ENCODE data around the gene CYP26A1. TPM values are rescaled to one million over a fixed set of nuclear protein-coding genes. Genes with fewer than 3 reads are reported as not detected.
"Not testable (repeated sequence)": the region's sequence is repeated elsewhere in the genome, so short reads cannot be mapped to it uniquely, and the experiment has no call there.

CYP26A1 gene
- total RNA-seq, 1 donor from 2014 or later, result not detected

GRCh38 chr10:93090619-93091018 lies 16.9 kb downstream of the CYP26A1 start:
- no peak overlapping the region for H3K27ac Mint-ChIP-seq
- no peaks in the 10 kb centered on the region for H3K9me3 Mint-ChIP-seq
- H3K4me1 Mint-ChIP-seq (ENCODE audit: low read depth), result no peaks in the 10 kb centered on the region
- peaks cover 8% of the 10 kb centered on the region for H3K27me3 Mint-ChIP-seq (ENCODE audit: insufficient read depth)
- intact Hi-C loops (cut with micrococcal nuclease), result no loop called here
- DNase-seq (ENCODE audit: low spot score), result no peak
- no peak overlapping the region for H3K4me3 Mint-ChIP-seq
- no peaks in the 10 kb centered on the region for H3K36me3 Mint-ChIP-seq (ENCODE audit: low read depth)

- Mint-ChIP-seq H3K27ac (no peak overlapping the region), H3K36me3 (ENCODE audit: low read depth) (no peaks in the 10 kb centered on the region), H3K27me3 (ENCODE audit: insufficient read depth) (peaks cover 8% of the 10 kb centered on the region), H3K4me3 (no peak overlapping the region), H3K4me1 (ENCODE audit: low read depth) (no peaks in the 10 kb centered on the region), H3K9me3 (no peaks in the 10 kb centered on the region)
- DNase-seq (ENCODE audit: low spot score), result no peak
- intact Hi-C loops (cut with micrococcal nuclease), result no loop called here
Measured at GRCh38 chr10:93091960-93092359, 18.3 kb downstream of the CYP26A1 start.

DNA sequence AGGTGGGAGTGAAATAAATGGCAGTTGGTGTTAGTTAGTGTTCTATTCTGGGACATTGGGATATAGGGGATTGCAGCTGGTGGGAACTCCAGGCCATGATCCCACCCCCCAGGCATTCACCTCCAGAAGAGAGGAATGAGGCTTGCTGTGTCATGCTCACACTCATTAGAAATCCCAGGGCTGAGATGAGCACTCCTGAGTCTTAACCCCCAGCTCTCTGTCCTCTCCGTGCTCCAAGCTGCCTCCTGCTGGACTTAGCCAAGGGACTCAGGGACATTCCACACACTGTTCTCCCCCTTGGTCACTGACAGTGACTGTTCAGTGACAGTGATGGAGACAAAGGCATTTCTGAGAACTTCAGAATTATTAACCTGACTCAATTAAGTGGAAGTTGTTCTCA lies 21.5 kb downstream of the CYP26A1 start:
- H3K27ac Mint-ChIP-seq, result no peak overlapping the region
- no peaks in the 10 kb centered on the region for H3K4me1 Mint-ChIP-seq (ENCODE audit: low read depth)
- no peaks in the 10 kb centered on the region for H3K36me3 Mint-ChIP-seq (ENCODE audit: low read depth)
- H3K9me3 Mint-ChIP-seq, result no peaks in the 10 kb centered on the region
- DNase-seq (ENCODE audit: low spot score), result no peak
- intact Hi-C loops (cut with micrococcal nuclease), result no loop called here
- no peak overlapping the region for H3K4me3 Mint-ChIP-seq
- peaks cover 8% of the 10 kb centered on the region for H3K27me3 Mint-ChIP-seq (ENCODE audit: insufficient read depth)

- intact Hi-C loops (cut with micrococcal nuclease), result no loop called here
- Mint-ChIP-seq H3K27me3 (ENCODE audit: insufficient read depth) (peaks cover 11% of the 10 kb centered on the region), H3K4me3 (no peak overlapping the region)
Measured at GRCh38 chr10:93096901-93097300, 23.2 kb downstream of the CYP26A1 start.

GRCh38 chr10:93097386-93097785 lies 23.7 kb downstream of the CYP26A1 start:
- Mint-ChIP-seq H3K4me1 (ENCODE audit: low read depth) (no peaks in the 10 kb centered on the region), H3K36me3 (ENCODE audit: low read depth) (no peaks in the 10 kb centered on the region), H3K27me3 (ENCODE audit: insufficient read depth) (peaks cover 11% of the 10 kb centered on the region), H3K9me3 (no peaks in the 10 kb centered on the region), H3K27ac (no peak overlapping the region), H3K4me3 (no peak overlapping the region)
- DNase-seq (ENCODE audit: low spot score), result no peak
- intact Hi-C loops (cut with micrococcal nuclease), result no loop called here

More at GRCh38 chr10:93096901-93097300, 23.2 kb downstream of the CYP26A1 start:
- Mint-ChIP-seq H3K27ac (no peak overlapping the region), H3K36me3 (ENCODE audit: low read depth) (no peaks in the 10 kb centered on the region), H3K9me3 (no peaks in the 10 kb centered on the region), H3K4me1 (ENCODE audit: low read depth) (no peaks in the 10 kb centered on the region)
- DNase-seq (ENCODE audit: low spot score), result no peak

DNA sequence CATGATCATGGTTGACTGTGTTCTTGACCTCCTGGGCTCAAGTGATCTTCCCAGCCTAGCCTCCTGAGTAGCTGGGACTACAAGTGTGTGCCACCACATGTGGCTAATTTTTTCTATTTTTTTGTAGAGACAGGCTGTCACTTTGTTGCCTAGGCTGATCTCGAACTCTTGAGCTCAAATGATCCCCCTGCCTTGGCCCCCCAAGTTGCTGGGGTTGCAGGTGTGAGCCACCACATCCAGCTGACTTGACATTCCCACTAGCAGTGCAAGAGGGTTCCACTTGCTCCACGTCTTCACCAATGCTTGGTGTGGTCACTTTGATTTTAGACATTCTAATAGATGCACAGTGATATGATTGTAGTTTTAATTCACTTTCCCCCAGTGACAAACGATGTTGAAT lies 25.1 kb downstream of the CYP26A1 start:
- Mint-ChIP-seq H3K27ac (no peak overlapping the region), H3K4me1 (ENCODE audit: low read depth) (no peaks in the 10 kb centered on the region), H3K27me3 (ENCODE audit: insufficient read depth) (peaks cover 8% of the 10 kb centered on the region), H3K9me3 (no peaks in the 10 kb centered on the region), H3K4me3 (no peak overlapping the region), H3K36me3 (ENCODE audit: low read depth) (no peaks in the 10 kb centered on the region)
- DNase-seq (ENCODE audit: low spot score), result no peak
- intact Hi-C loops (cut with micrococcal nuclease), result no loop called here

DNA sequence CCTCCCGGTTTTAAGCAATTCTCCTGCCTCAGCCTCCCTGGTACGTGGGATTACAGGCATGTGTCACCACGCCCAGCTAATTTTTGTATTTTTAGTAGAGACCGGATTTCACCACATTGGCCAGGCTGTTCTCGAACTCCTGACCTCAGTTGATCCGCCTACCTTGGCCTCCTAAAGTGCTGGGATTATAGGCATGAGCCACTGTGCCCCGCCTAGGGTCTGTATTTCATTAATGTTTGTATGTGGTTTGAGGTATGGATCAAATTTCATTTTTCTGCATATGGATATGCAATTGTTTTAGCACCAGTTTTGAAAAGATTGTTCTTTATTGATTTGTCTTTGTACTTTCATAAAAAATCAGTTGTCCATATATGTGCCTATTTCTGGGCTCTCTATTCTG lies 26.0 kb downstream of the CYP26A1 start:
- H3K4me1 Mint-ChIP-seq (ENCODE audit: low read depth), result no peaks in the 10 kb centered on the region
- H3K27me3 Mint-ChIP-seq (ENCODE audit: insufficient read depth), result peaks cover 3% of the 10 kb centered on the region
- no peak for DNase-seq (ENCODE audit: low spot score)
- H3K36me3 Mint-ChIP-seq (ENCODE audit: low read depth), result no peaks in the 10 kb centered on the region
- no peak overlapping the region for H3K27ac Mint-ChIP-seq
- no peak overlapping the region for H3K4me3 Mint-ChIP-seq
- no peaks in the 10 kb centered on the region for H3K9me3 Mint-ChIP-seq
- intact Hi-C loops (cut with micrococcal nuclease), result no loop called here

DNA sequence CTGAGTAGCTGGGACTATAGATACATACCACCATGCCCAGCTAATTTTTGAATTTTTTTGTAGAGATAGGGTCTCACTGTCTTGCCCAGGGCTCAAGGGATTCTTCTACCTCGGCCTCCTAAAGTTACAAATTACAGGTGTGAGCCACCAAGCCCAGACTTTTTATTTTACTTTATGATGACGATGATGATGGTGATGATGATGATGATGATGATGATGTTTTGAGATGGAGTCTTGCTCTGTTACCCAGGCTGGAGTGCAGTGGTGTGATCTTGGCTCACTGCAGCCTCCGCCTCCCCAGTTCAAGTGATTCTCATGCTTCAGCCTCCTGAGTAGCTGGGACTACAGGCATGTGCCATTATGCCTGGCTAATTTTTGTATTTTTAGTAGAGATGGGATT lies 27.5 kb downstream of the CYP26A1 start:
- H3K9me3 Mint-ChIP-seq; H3K4me3 Mint-ChIP-seq; H3K4me1 Mint-ChIP-seq (ENCODE audit: low read depth); H3K27me3 Mint-ChIP-seq (ENCODE audit: insufficient read depth); H3K36me3 Mint-ChIP-seq (ENCODE audit: low read depth); intact Hi-C loops (cut with micrococcal nuclease); DNase-seq (ENCODE audit: low spot score); H3K27ac Mint-ChIP-seq: not testable (repeated sequence)

GRCh38 chr10:93103953-93104352 lies 30.3 kb downstream of the CYP26A1 start:
- no peaks in the 10 kb centered on the region for H3K36me3 Mint-ChIP-seq (ENCODE audit: low read depth)
- H3K9me3 Mint-ChIP-seq, result no peaks in the 10 kb centered on the region
- no peak overlapping the region for H3K27ac Mint-ChIP-seq
- DNase-seq (ENCODE audit: low spot score), result no peak
- peaks cover 6% of the 10 kb centered on the region for H3K27me3 Mint-ChIP-seq (ENCODE audit: insufficient read depth)
- H3K4me1 Mint-ChIP-seq (ENCODE audit: low read depth), result no peaks in the 10 kb centered on the region
- intact Hi-C loops (cut with micrococcal nuclease), result no loop called here
- no peak overlapping the region for H3K4me3 Mint-ChIP-seq

GRCh38 chr10:93106631-93107072 lies 33.0 kb downstream of the CYP26A1 start:
- Mint-ChIP-seq H3K4me1 (ENCODE audit: low read depth) (no peaks in the 10 kb centered on the region), H3K4me3 (no peak overlapping the region), H3K36me3 (ENCODE audit: low read depth) (no peaks in the 10 kb centered on the region), H3K27ac (no peak overlapping the region), H3K9me3 (no peaks in the 10 kb centered on the region), H3K27me3 (ENCODE audit: insufficient read depth) (peaks cover 8% of the 10 kb centered on the region)
- no peak for DNase-seq (ENCODE audit: low spot score)
- intact Hi-C loops (cut with micrococcal nuclease), result no loop called here

DNA sequence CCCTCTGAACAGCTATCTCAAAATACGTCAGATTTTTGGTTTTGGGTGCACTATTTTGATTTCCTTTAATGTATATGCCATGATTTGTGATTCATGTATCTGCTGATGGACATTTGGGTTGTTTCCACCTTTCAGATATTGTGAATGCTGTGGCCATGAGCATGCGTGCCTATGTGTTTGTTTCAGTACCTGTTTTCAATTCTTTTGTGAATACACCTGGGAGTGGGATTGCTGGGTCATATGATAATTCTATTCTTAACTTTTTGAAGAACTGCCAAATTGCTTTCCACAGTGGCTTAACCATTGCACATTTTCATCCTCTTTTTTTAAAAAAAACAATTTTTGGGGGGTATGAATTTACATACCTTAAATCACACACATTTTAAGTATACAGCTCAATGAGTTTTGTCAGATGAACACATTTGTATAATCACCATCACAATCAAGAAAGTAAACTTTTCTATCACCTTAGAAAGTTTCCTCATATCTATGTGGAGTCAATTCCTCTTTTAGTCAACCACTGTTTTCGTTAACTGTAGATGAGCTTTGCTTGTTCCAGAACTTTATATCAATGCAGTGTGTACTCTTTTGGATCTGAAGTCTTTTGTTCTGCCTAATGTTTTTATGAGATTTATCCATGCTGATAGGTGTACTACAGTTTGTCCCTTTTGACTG lies 36.9 kb downstream of the CYP26A1 start:
- DNase-seq (ENCODE audit: low spot score), result no peak
- Mint-ChIP-seq H3K36me3 (ENCODE audit: low read depth) (no peaks in the 10 kb centered on the region), H3K27me3 (ENCODE audit: insufficient read depth) (peaks cover 7% of the 10 kb centered on the region), H3K4me3 (no peak overlapping the region), H3K9me3 (no peaks in the 10 kb centered on the region), H3K4me1 (ENCODE audit: low read depth) (no peaks in the 10 kb centered on the region), H3K27ac (no peak overlapping the region)
- intact Hi-C loops (cut with micrococcal nuclease), result no loop called here

- no peak for DNase-seq (ENCODE audit: low spot score)
- H3K9me3 Mint-ChIP-seq, result no peaks in the 10 kb centered on the region
- H3K27me3 Mint-ChIP-seq (ENCODE audit: insufficient read depth), result peaks cover 7% of the 10 kb centered on the region
- no peaks in the 10 kb centered on the region for H3K4me1 Mint-ChIP-seq (ENCODE audit: low read depth)
- intact Hi-C loops (cut with micrococcal nuclease), result no loop called here
- H3K27ac Mint-ChIP-seq, result no peak overlapping the region
- H3K36me3 Mint-ChIP-seq (ENCODE audit: low read depth), result no peaks in the 10 kb centered on the region
- no peak overlapping the region for H3K4me3 Mint-ChIP-seq
Measured at GRCh38 chr10:93113042-93113441, 39.3 kb downstream of the CYP26A1 start.

DNA sequence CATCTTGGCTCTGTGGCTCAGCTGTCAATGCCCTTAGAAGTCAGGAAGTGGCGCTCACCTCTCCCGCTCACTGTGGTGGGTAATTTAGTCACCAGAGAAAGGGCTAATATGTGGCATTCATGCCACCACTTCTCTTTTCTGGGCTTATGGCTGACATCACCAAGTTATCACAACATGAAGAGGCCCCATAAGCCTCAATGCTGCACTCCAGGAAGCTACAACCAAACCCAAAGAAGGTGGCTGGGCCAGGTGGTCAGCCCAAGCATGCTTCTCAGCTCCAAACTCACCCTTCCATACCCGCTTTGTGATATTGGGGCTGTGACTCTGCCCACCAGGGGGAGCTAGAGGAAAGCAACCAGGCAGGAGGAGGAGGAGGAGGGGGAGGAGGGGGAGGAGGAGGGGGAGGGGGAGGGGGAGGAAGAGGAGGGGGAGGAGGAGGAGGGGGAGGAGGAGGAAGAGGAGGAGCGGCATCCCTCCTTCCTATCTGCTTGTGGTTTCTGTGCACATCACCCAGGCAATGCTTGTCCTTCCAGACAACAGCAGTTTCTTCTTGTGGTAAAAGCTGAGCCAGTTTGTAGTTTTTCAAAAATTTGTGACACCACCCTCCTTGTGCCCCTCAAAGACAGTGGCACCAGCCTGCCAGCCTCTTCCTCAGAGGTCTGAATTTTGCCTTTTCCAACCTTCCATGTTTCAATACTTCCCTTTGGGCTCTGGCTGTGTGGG lies 42.1 kb downstream of the CYP26A1 start:
- DNase-seq (ENCODE audit: low spot score), result peak; percentile 35
- H3K9me3 Mint-ChIP-seq, result no peaks in the 10 kb centered on the region
- intact Hi-C loops (cut with micrococcal nuclease), result loop anchor here (1.0 to 2.0 kb wide), 3 partner anchors 173 to 367 kb away; partner anchors contain the start of gene MYOF
- peaks cover 8% of the 10 kb centered on the region for H3K27me3 Mint-ChIP-seq (ENCODE audit: insufficient read depth)
- no peaks in the 10 kb centered on the region for H3K4me1 Mint-ChIP-seq (ENCODE audit: low read depth)
- no peak overlapping the region for H3K4me3 Mint-ChIP-seq
- no peak overlapping the region for H3K27ac Mint-ChIP-seq
- H3K36me3 Mint-ChIP-seq (ENCODE audit: low read depth), result no peaks in the 10 kb centered on the region

All from activated T-helper 1 cell treated with anti-CD3 and anti-CD28 coated beads, Interleukin-12 subunit alpha, Interleukin-12 subunit beta, Interleukin-2, Interleukin-4 antibody, amounts not matched to agents 30 ng/mL and 10 ng/mL and 1 ng/mL, durations not matched to agents 14 hours and 24 hours and 36 hours (primary cell).